Measurements from ENCODE around the gene SMPD3. TPM values are rescaled to one million over a fixed set of nuclear protein-coding genes. Genes with fewer than 3 reads are reported as not detected.

SMPD3 gene
- total RNA-seq, 1 experiment from 2014 or later = 0.17 TPM

- no peak overlapping the region for H3K4me3 ChIP-seq (ENCODE audit: low read depth, low read length, poor library complexity, severe bottlenecking)
- no peak overlapping the region for H3K27ac ChIP-seq (ENCODE audit: low read depth, low read length, poor library complexity, severe bottlenecking)
- H3K9me3 ChIP-seq (ENCODE audit: low read depth, low read length, poor library complexity, severe bottlenecking) = no peaks in the 10 kb centered on the region
- TF ChIP-seq CTCF (conservative IDR thresholded peaks at IDR 0.05; ENCODE audit: low read depth, low read length) (no peak), EZH2 (IDR thresholded peaks at IDR 0.05; ENCODE audit: borderline replicate concordance, low read depth, low read length, poor library complexity, severe bottlenecking) (no peak)
- intact Hi-C loops (cut with micrococcal nuclease; ENCODE audit: unreplicated experiment) = no loop called here
- POLR2A ChIA-PET (ENCODE audit: low non-redundant PET) = no interaction called here
- CTCF ChIA-PET = no interaction called here
- DNase-seq (ENCODE audit: low spot score) = no peak
- H3K4me1 ChIP-seq (ENCODE audit: insufficient read depth, low read length, poor library complexity, severe bottlenecking) = no peaks in the 10 kb centered on the region
- H3K27me3 ChIP-seq (replicated peaks; ENCODE audit: insufficient read depth, low read depth, low read length, poor library complexity) = no peaks in the 10 kb centered on the region
- no TSS peak for BruUV-seq (replicated peaks)
- H3K36me3 ChIP-seq (ENCODE audit: insufficient read depth, low read length, poor library complexity, severe bottlenecking) = no peaks in the 10 kb centered on the region
These were observed 75.5 kb downstream of the SMPD3 start for GRCh38 chr16:68372806-68373205.

GRCh38 chr16:68372381-68372720, 76.0 kb downstream of the SMPD3 start:
- Histone ChIP-seq H3K9me3 (ENCODE audit: low read depth, low read length, poor library complexity, severe bottlenecking) (no peaks in the 10 kb centered on the region), H3K27ac (ENCODE audit: low read depth, low read length, poor library complexity, severe bottlenecking) (no peak overlapping the region), H3K36me3 (ENCODE audit: insufficient read depth, low read length, poor library complexity, severe bottlenecking) (no peaks in the 10 kb centered on the region), H3K4me1 (ENCODE audit: insufficient read depth, low read length, poor library complexity, severe bottlenecking) (no peaks in the 10 kb centered on the region), H3K4me3 (ENCODE audit: low read depth, low read length, poor library complexity, severe bottlenecking) (no peak overlapping the region), H3K27me3 (replicated peaks; ENCODE audit: insufficient read depth, low read depth, low read length, poor library complexity) (no peaks in the 10 kb centered on the region)
- CTCF ChIA-PET = no interaction called here
- DNase-seq (ENCODE audit: low spot score) = no peak
- no peak for TF ChIP-seq CTCF (conservative IDR thresholded peaks at IDR 0.05; ENCODE audit: low read depth, low read length)
- TF ChIP-seq EZH2 (IDR thresholded peaks at IDR 0.05; ENCODE audit: borderline replicate concordance, low read depth, low read length, poor library complexity, severe bottlenecking) = no peak
- intact Hi-C loops (cut with micrococcal nuclease; ENCODE audit: unreplicated experiment) = no loop called here
- no TSS peak for BruUV-seq (replicated peaks)
- POLR2A ChIA-PET (ENCODE audit: low non-redundant PET) = no interaction called here

GRCh38 chr16:68371706-68372380, 76.5 kb downstream of the SMPD3 start:
- H3K9me3 ChIP-seq (ENCODE audit: low read depth, low read length, poor library complexity, severe bottlenecking) = no peaks in the 10 kb centered on the region
- no peaks in the 10 kb centered on the region for H3K4me1 ChIP-seq (ENCODE audit: insufficient read depth, low read length, poor library complexity, severe bottlenecking)
- H3K27me3 ChIP-seq (replicated peaks; ENCODE audit: insufficient read depth, low read depth, low read length, poor library complexity) = no peaks in the 10 kb centered on the region
- ChIA-PET POLR2A (ENCODE audit: low non-redundant PET) (no interaction called here), CTCF (no interaction called here)
- no peak overlapping the region for H3K27ac ChIP-seq (ENCODE audit: low read depth, low read length, poor library complexity, severe bottlenecking)
- TF ChIP-seq CTCF (conservative IDR thresholded peaks at IDR 0.05; ENCODE audit: low read depth, low read length) = no peak
- no peak for TF ChIP-seq EZH2 (IDR thresholded peaks at IDR 0.05; ENCODE audit: borderline replicate concordance, low read depth, low read length, poor library complexity, severe bottlenecking)
- H3K36me3 ChIP-seq (ENCODE audit: insufficient read depth, low read length, poor library complexity, severe bottlenecking) = no peaks in the 10 kb centered on the region
- no TSS peak for BruUV-seq (replicated peaks)
- DNase-seq (ENCODE audit: low spot score) = no peak
- H3K4me3 ChIP-seq (ENCODE audit: low read depth, low read length, poor library complexity, severe bottlenecking) = no peak overlapping the region
- intact Hi-C loops (cut with micrococcal nuclease; ENCODE audit: unreplicated experiment) = no loop called here
